B cell (primary cell): ENCODE data around the gene ZNF408. TPM values are rescaled to one million over a fixed set of nuclear protein-coding genes. Genes with fewer than 3 reads are reported as not detected.

ENCODE experiments used
- ATAC-seq: fragments of 200-7000 bp; cut with Tn5 transposase; one replicate; pipeline ENCODE4 v1.10.0; 2021; ENCODE audit warnings: low read depth, mild to moderate bottlenecking, moderate number of reproducible peaks, moderate library complexity
- CTCF ChIA-PET: fragments of 350-600 bp; sonication (Branson Sonifier 250); formaldehyde crosslinking; loops from one replicate; lab custom pipeline; 2021; ENCODE audit warnings: antibody characterized with exemption, inconsistent platforms; lab: Charles Lee
- POLR2A ChIA-PET: fragments of 350-600 bp; sonication (Branson Sonifier 250); formaldehyde crosslinking; loops from one replicate; lab custom pipeline; 2021; ENCODE audit warnings: antibody characterized with exemption; lab: Charles Lee
- DNase-seq: peaks from one replicate; pipeline ENCODE4 v3.0.0; 2013
- H2AFZ ChIP-seq: 2 replicates; pipeline ENCODE4 v1.6.1; 2012; ENCODE audit warnings: mild to moderate bottlenecking, low read depth, low read length; ENCODE audit not compliant: insufficient read depth, poor library complexity, severe bottlenecking
- H3K27ac ChIP-seq, 2 donors: 1 replicate in 1 of 2; 2 replicates in 1 of 2; pipeline ENCODE4 v1.5.1; 2012 to 2013; ENCODE audit warnings: low read length in 2 of 2, mild to moderate bottlenecking in 2 of 2, moderate library complexity in 1 of 2
- H3K27me3 ChIP-seq, 4 experiments: fragments of 200-600 bp in 1 of 4; sonication (generic) in 1 of 4; replicated peaks in 1 of 4; 1 replicate in 2 of 4; 2 replicates in 2 of 4; pipeline versions ENCODE4 v1.6.1 to v1.7.0; 2013 to 2016; ENCODE audit warnings: low read length in 3 of 4, mild to moderate bottlenecking in 2 of 4, mixed read lengths in 1 of 4, moderate library complexity in 1 of 4; ENCODE audit not compliant: insufficient read depth in 4 of 4, control insufficient read depth in 3 of 4; ENCODE audit errors: control extremely low read depth in 1 of 4
- H3K36me3 ChIP-seq, 2 experiments: replicated peaks in 1 of 2; 1 replicate in 1 of 2; 2 replicates in 1 of 2; pipeline versions ENCODE4 v1.6.1 to v1.7.1; 2013; ENCODE audit warnings: low read length in 1 of 2; ENCODE audit not compliant: insufficient read depth in 2 of 2, control insufficient read depth in 1 of 2; ENCODE audit errors: control extremely low read depth in 1 of 2, extremely low read depth in 1 of 2
- H3K4me1 ChIP-seq, 2 donors: fragments of 200-600 bp in 1 of 2; sonication (generic) in 1 of 2; 1 replicate in 1 of 2; 2 replicates in 1 of 2; pipeline versions ENCODE4 v1.5.1 to v1.6.1; 2013 to 2017; ENCODE audit warnings: low read length in 2 of 2; ENCODE audit not compliant: control insufficient read depth in 2 of 2, insufficient read depth in 2 of 2
- H3K4me2 ChIP-seq: replicated peaks from 2 replicates; pipeline ENCODE3; 2012; ENCODE audit warnings: mild to moderate bottlenecking, low read depth, low read length; ENCODE audit not compliant: poor library complexity, severe bottlenecking
- H3K4me3 ChIP-seq, 5 experiments: fragments of 200-600 bp in 1 of 5; sonication (generic) in 1 of 5; 1 replicate in 3 of 5; 2 replicates in 2 of 5; pipeline versions ENCODE4 v1.5.1 to v1.7.0; 2011 to 2016; ENCODE audit warnings: low read length in 4 of 5, mild to moderate bottlenecking in 4 of 5, low read depth in 2 of 5, control low read depth in 1 of 5, moderate library complexity in 1 of 5; ENCODE audit not compliant: insufficient read depth in 1 of 5; ENCODE audit errors: control extremely low read depth in 1 of 5, extremely low read depth in 1 of 5
- H3K79me2 ChIP-seq: fragments of 200-600 bp; sonication (generic); one replicate; pipeline ENCODE4 v1.6.0; 2016; ENCODE audit warnings: low read length; ENCODE audit not compliant: control insufficient read depth, insufficient read depth
- H3K9ac ChIP-seq: fragments of 200-600 bp; sonication (generic); 2 replicates; pipeline ENCODE4 v1.6.1; 2017; ENCODE audit warnings: mild to moderate bottlenecking, low read length, moderate library complexity
- H3K9me3 ChIP-seq, 3 donors: one replicate each; pipeline versions ENCODE4 v1.6.1 to v1.7.1; 2013; ENCODE audit warnings: low read length in 2 of 3; ENCODE audit not compliant: control insufficient read depth in 2 of 3, insufficient read depth in 1 of 3; ENCODE audit errors: control extremely low read depth in 1 of 3
- H4K20me1 ChIP-seq: 2 replicates; pipeline ENCODE4 v1.6.0; 2012; ENCODE audit warnings: mild to moderate bottlenecking, low read length; ENCODE audit not compliant: insufficient read depth, control insufficient read depth, poor library complexity, severe bottlenecking
- H3K27ac Mint-ChIP-seq: one replicate; pipeline ENCODE4 v1.8.0; 2021; ENCODE audit warnings: mixed read lengths
- H3K27me3 Mint-ChIP-seq: one replicate; pipeline ENCODE4 v1.8.0; 2021; ENCODE audit warnings: mixed read lengths
- H3K4me1 Mint-ChIP-seq: one replicate; pipeline ENCODE4 v1.8.0; 2021; ENCODE audit warnings: mixed read lengths
- H3K4me3 Mint-ChIP-seq: one replicate; pipeline ENCODE4 v1.8.0; 2021; ENCODE audit warnings: mixed read lengths
- H3K9me3 Mint-ChIP-seq: one replicate; pipeline ENCODE4 v1.8.0; 2022; ENCODE audit warnings: mixed read lengths; ENCODE audit not compliant: insufficient read depth
- CTCF ChIP-seq: fragments of 200-600 bp; IDR thresholded peaks from one replicate; pipeline ENCODE4 v1.8.0; 2022; ENCODE audit warnings: antibody characterized with exemption, mild to moderate bottlenecking
- EZH2 ChIP-seq: IDR thresholded peaks from 2 replicates; pipeline ENCODE4 v1.6.1; 2012; ENCODE audit warnings: borderline replicate concordance, low read depth, mild to moderate bottlenecking, moderate library complexity, low read length; ENCODE audit not compliant: insufficient read depth, poor library complexity, severe bottlenecking
- WGBS: methylation state at CpG from one replicate; pipeline ENCODE4 v1.1.5; 2013; ENCODE audit warnings: missing lambda C conversion rate; ENCODE audit not compliant: insufficient coverage; 5-methylcytosine and 5-hydroxymethylcytosine counted together
- intact Hi-C: fragments of 100-400 bp; cut with micrococcal nuclease; formaldehyde crosslinking; loops from one replicate; pipeline ENCODE4 v1.10.0; 2022
- polyA plus RNA-seq: library from polyadenylated mRNA; depleted of rRNA; stranded (reverse); fragments of >200 nt; gene quantifications from 2 replicates; pipeline ENCODE4 v1.2.3, GENCODE V29; 2012
- total RNA-seq, 2 donors: library from RNA; stranded (reverse); fragments of 120-200 nt in 1 of 2; gene quantifications; 1 replicate in 1 of 2; 2 replicates in 1 of 2; pipeline versions ENCODE4 v1.2.3 to v1.2.4, GENCODE V29; 2013 to 2022

Gene ZNF408
- total and polyA plus RNA-seq, 2 donors (not counting 1 experiment from before 2014, with no cell fraction given) = 8.3 to 22.3 TPM

GRCh38 chr11:46684367-46684766 lies 16.5 kb upstream of the ZNF408 start:
- Histone ChIP-seq H3K36me3 (peaks cover 7 to 58% of the 10 kb centered on the region in 2 experiments), H3K79me2 (no peaks in the 10 kb centered on the region), H3K27ac (no peak overlapping the region), H3K4me1 (no peaks in the 10 kb centered on the region), H3K4me2 (no peak overlapping the region), H3K27me3 (no peaks in the 10 kb centered on the region), H2AFZ (no peak overlapping the region), H3K9me3 (no peaks in the 10 kb centered on the region), H3K4me3 (no peak overlapping the region), H4K20me1 (no peaks in the 10 kb centered on the region), H3K9ac (no peak overlapping the region)
- POLR2A ChIA-PET = no interaction called here
- Mint-ChIP-seq H3K4me3 (no peak overlapping the region), H3K4me1 (no peaks in the 10 kb centered on the region), H3K9me3 (no peaks in the 10 kb centered on the region), H3K27ac (no peak overlapping the region), H3K27me3 (no peaks in the 10 kb centered on the region)
- intact Hi-C loops = no loop called here
- DNase-seq (no peak), ATAC-seq (no peak)
- CTCF ChIA-PET = no interaction called here
- TF ChIP-seq CTCF (no peak), EZH2 (no peak)
- 100% methylated on average over 1 of the region's 3 CpGs for WGBS

- DNase-seq (no peak), ATAC-seq (no peak)
- Histone ChIP-seq H4K20me1 (no peaks in the 10 kb centered on the region), H3K27ac (no peak overlapping the region), H2AFZ (no peak overlapping the region), H3K36me3 (peaks cover 7 to 46% of the 10 kb centered on the region in 2 experiments), H3K9ac (no peak overlapping the region), H3K79me2 (peaks cover 8% of the 10 kb centered on the region), H3K4me1 (no peaks in the 10 kb centered on the region), H3K9me3 (no peaks in the 10 kb centered on the region), H3K4me2 (no peak overlapping the region), H3K4me3 (no peak overlapping the region), H3K27me3 (no peaks in the 10 kb centered on the region)
- no peak overlapping the region for H3K4me3 Mint-ChIP-seq
- no peaks in the 10 kb centered on the region for H3K9me3 Mint-ChIP-seq
- no peaks in the 10 kb centered on the region for H3K4me1 Mint-ChIP-seq
- ChIA-PET CTCF (no interaction called here), POLR2A (no interaction called here)
- H3K27ac Mint-ChIP-seq = no peak overlapping the region
- TF ChIP-seq CTCF (no peak), EZH2 (no peak)
- no peaks in the 10 kb centered on the region for H3K27me3 Mint-ChIP-seq
- 96% methylated on average over 12 of the region's 15 CpGs for WGBS
- intact Hi-C loops = no loop called here
Measured at GRCh38 chr11:46686886-46687795, 13.7 kb upstream of the ZNF408 start.
